ENCODE results near the gene CAMTA1. TPM values are rescaled to one million over a fixed set of nuclear protein-coding genes. Genes with fewer than 3 reads are reported as not detected.

The CAMTA1 gene
- polyA plus RNA-seq, 1 of the 3 experiments (the other 2 are of a cell fraction): 63.1 TPM

DNA sequence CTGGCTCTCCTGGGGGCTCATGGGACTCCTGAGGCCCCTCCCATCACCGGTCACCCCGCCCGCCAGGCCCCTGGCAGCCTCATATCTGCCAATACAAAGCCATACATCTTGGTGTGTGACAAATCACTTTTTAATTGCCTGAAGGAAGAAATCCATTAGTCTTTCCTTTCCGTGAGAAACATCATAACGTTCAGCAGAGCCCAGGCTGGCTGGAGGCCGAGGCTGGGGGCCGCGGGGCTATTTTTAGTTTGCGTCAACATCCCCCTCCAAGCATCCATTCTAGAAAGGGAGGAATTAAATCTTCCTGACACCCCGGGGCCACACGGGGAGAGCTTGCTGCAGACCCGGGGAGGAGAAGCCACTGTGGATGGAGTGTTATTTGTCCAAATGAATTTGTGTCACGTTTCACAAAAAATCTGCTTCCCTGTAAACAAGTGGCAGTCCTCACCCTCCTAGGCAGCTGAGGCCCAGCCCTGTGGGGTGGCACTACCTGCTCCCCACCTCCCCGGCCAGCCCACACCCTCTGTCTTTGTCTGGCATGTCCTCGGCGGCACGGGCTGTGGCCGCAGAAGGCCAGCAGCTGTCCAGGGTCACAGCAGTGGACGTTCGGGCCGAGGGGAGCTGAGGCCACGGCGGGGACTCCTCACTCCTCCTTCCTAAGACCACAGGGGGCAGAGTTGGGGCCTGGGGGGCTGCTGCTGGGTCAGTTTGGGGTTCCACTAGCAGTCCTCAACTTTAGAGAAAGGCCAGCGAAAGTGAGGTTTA lies 749.0 kb downstream of the CAMTA1 start (continued):
- no peak for TF ChIP-seq SIN3A (IDR thresholded peaks at IDR 0.05; ENCODE audit: borderline replicate concordance, low read depth, low read length)

GRCh38 chr1:7535016-7535415 lies 749.8 kb downstream of the CAMTA1 start:
- no peak for DNase-seq
- no peaks in the 10 kb centered on the region for H3K27me3 ChIP-seq (ENCODE audit: insufficient read depth)
- H3K36me3 ChIP-seq (replicated peaks in 1 of 2; ENCODE audit: control insufficient read depth in 1 of 2, insufficient read depth in 2 of 2, low read length in 1 of 2): no peaks in the 10 kb centered on the region
- CTCF ChIA-PET: interaction anchor here (1.0 to 3.1 kb wide), 5 partner anchors 16 to 492 kb away, joined by 3 to 8 read pairs (median 3); no protein-coding TSS in a partner anchor
- H3K4me1 ChIP-seq (ENCODE audit: control insufficient read depth in 1 of 2, insufficient read depth in 2 of 2, low read depth in 1 of 2, low read length in 1 of 2): peaks cover 0 to 64% of the 10 kb centered on the region in 2 experiments; a peak in 2 of 4 replicates
- H3K4me2 ChIP-seq: no peak overlapping the region
- WGBS (ENCODE audit: low lambda C conversion rate): 78% methylated on average over 6 of the region's 11 CpGs
- H2AFZ ChIP-seq (ENCODE audit: low read depth): no peak overlapping the region
- no peaks in the 10 kb centered on the region for H3K79me2 ChIP-seq (ENCODE audit: insufficient read depth)
- H3F3A ChIP-seq (replicated peaks; ENCODE audit: insufficient read depth): no peaks in the 10 kb centered on the region
- POLR2A ChIA-PET: interaction anchor here (0.9 to 1.1 kb wide), 2 partner anchors 57 to 94 kb away, joined by 3 to 4 read pairs; no protein-coding TSS in a partner anchor
- no peaks in the 10 kb centered on the region for H4K20me1 ChIP-seq (ENCODE audit: insufficient read depth)
- H3K4me3 ChIP-seq (ENCODE audit: low read depth in 2 of 2, low read length in 1 of 2): no peak overlapping the region
- H3K9me3 ChIP-seq: no peaks in the 10 kb centered on the region
- TF ChIP-seq GABPA (IDR thresholded peaks at IDR 0.05; ENCODE audit: low read depth) (no peak), POLR2AphosphoS5 (IDR thresholded peaks at IDR 0.05; ENCODE audit: low read depth, low read length) (no peak), RAD21 (IDR thresholded peaks at IDR 0.05; ENCODE audit: low read length) (no peak), FOSL2 (IDR thresholded peaks at IDR 0.05; ENCODE audit: borderline replicate concordance, low read depth) (no peak), EZH2phosphoT487 (IDR thresholded peaks at IDR 0.05; ENCODE audit: borderline replicate concordance, low read depth) (no peak), RFX5 (IDR thresholded peaks at IDR 0.05; ENCODE audit: low read length) (no peak), MXI1 (IDR thresholded peaks at IDR 0.05; ENCODE audit: low read depth, low read length) (no peak), GATA2 (CRISPR knock-in tag; IDR thresholded peaks at IDR 0.05) (no peak), NFIC (IDR thresholded peaks at IDR 0.05; ENCODE audit: borderline replicate concordance) (no peak), RCOR1 (IDR thresholded peaks at IDR 0.05; ENCODE audit: low read length) (no peak), FOXJ3 (CRISPR knock-in tag; IDR thresholded peaks at IDR 0.05) (no peak), SIN3A (IDR thresholded peaks at IDR 0.05; ENCODE audit: borderline replicate concordance, low read depth, low read length) (no peak), JUND (IDR thresholded peaks at IDR 0.05) (no peak), YY1 (IDR thresholded peaks at IDR 0.05; ENCODE audit: low read depth) (no peak)
- TF ChIP-seq, protein P1, sequence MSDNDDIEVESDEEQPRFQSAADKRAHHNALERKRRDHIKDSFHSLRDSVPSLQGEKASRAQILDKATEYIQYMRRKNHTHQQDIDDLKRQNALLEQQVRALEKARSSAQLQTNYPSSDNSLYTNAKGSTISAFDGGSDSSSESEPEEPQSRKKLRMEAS (IDR thresholded peaks at IDR 0.05; ENCODE audit: low read depth): no peak
- TF ChIP-seq, protein P2, sequence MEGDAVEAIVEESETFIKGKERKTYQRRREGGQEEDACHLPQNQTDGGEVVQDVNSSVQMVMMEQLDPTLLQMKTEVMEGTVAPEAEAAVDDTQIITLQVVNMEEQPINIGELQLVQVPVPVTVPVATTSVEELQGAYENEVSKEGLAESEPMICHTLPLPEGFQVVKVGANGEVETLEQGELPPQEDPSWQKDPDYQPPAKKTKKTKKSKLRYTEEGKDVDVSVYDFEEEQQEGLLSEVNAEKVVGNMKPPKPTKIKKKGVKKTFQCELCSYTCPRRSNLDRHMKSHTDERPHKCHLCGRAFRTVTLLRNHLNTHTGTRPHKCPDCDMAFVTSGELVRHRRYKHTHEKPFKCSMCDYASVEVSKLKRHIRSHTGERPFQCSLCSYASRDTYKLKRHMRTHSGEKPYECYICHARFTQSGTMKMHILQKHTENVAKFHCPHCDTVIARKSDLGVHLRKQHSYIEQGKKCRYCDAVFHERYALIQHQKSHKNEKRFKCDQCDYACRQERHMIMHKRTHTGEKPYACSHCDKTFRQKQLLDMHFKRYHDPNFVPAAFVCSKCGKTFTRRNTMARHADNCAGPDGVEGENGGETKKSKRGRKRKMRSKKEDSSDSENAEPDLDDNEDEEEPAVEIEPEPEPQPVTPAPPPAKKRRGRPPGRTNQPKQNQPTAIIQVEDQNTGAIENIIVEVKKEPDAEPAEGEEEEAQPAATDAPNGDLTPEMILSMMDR (IDR thresholded peaks at IDR 0.05): no peak
- no peak overlapping the region for H3K9ac ChIP-seq
- H3K9me2 ChIP-seq: no peaks in the 10 kb centered on the region
- no peak overlapping the region; a peak in 1 of 4 replicates for H3K27ac ChIP-seq (ENCODE audit: low read depth in 2 of 2, low read length in 1 of 2)
